ENCODE data around the gene OTULIN.

Gene OTULIN

DNA sequence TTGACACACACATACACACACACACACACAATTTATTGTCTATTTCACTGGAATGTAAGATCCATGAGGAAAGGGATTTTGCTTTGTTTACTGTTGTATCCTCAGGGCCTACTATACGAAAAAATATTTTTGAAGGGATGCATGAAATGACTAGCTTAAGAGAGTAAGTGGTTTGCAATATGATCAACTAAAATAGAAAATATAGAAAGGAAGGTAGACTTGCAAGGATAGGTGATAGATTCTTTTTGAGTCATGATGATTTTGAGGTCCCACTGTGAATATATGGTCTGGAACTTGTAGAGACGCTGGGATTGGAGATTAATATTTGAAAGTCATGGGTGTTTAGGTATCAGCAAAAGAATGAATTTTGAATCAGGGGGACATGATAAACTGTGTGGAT is 28.9 kb upstream of the OTULIN start:
- TF ChIP-seq, protein P1, sequence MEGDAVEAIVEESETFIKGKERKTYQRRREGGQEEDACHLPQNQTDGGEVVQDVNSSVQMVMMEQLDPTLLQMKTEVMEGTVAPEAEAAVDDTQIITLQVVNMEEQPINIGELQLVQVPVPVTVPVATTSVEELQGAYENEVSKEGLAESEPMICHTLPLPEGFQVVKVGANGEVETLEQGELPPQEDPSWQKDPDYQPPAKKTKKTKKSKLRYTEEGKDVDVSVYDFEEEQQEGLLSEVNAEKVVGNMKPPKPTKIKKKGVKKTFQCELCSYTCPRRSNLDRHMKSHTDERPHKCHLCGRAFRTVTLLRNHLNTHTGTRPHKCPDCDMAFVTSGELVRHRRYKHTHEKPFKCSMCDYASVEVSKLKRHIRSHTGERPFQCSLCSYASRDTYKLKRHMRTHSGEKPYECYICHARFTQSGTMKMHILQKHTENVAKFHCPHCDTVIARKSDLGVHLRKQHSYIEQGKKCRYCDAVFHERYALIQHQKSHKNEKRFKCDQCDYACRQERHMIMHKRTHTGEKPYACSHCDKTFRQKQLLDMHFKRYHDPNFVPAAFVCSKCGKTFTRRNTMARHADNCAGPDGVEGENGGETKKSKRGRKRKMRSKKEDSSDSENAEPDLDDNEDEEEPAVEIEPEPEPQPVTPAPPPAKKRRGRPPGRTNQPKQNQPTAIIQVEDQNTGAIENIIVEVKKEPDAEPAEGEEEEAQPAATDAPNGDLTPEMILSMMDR (IDR thresholded peaks at IDR 0.05; ENCODE audit: low read depth, low read length) = no peak
- no peak overlapping the region for H3K27ac ChIP-seq
- no peaks in the 10 kb centered on the region for H3K9me3 ChIP-seq (ENCODE audit: severe bottlenecking)
- DNase-seq = no peak
- no peaks in the 10 kb centered on the region for H3K27me3 ChIP-seq (ENCODE audit: insufficient read depth, low read depth, severe bottlenecking)
- H3K4me3 ChIP-seq (ENCODE audit: low read depth, low read length) = no peak overlapping the region
- no peaks in the 10 kb centered on the region for H3K36me3 ChIP-seq

DNA sequence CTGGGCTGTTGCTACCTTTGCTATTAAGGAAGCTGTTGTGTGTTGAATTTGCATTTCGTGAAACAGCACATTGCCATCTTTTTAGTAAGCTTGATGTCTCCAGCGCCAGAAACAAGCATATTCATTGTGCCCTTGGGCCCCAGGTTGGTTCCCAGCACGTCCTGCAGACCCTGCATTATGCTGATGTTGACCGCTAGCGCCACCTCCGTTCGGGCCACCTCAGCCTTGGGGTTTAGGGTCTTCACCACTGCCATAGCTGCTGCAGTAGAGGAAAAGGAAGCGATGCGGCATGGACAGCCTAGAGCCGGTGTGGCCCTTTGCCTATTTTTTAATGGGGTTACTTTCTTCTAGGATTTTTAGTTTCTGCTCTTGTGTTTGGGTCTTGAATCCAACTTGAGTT is 23.8 kb upstream of the OTULIN start:
- TF ChIP-seq, protein P1 (IDR thresholded peaks at IDR 0.05; ENCODE audit: low read depth, low read length) = no peak; the same call in 1 of the 2 replicates
- no peaks in the 10 kb centered on the region for H3K27me3 ChIP-seq (ENCODE audit: insufficient read depth, low read depth, severe bottlenecking)
- H3K4me3 ChIP-seq (ENCODE audit: low read depth, low read length) = no peak overlapping the region
- no peaks in the 10 kb centered on the region for H3K9me3 ChIP-seq (ENCODE audit: severe bottlenecking)
- H3K27ac ChIP-seq = no peak overlapping the region
- no peak for DNase-seq
- no peaks in the 10 kb centered on the region for H3K36me3 ChIP-seq

DNA sequence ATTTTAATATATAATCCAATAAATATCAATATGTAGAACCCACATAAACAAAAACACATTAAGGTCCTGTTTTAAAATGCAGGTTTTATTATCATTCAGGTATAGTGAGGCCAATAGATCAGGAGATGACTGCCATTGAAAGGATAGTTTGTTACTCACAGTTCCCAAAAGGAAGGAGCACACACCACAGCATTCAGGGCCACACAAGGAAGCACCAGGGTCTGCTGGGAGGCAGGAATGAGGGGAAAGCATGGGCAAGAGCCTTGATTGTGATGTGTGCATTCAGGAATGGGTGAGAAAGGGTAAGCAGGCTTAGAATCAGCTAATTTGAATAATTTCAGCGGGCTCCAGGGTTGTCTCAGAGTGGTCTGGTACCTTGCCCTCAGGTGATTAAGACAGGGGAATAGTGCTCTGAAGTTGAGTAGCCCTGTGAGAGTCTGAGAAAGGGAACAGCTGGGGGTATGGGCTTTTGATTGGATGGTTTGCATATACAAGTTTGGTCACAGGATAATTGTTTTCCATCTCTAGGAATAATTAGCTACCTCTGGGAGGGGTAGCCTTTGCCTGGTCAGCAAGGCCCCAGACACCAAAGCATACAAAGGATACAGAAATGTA is 19.8 kb upstream of the OTULIN start:
- no peaks in the 10 kb centered on the region for H3K9me3 ChIP-seq (ENCODE audit: severe bottlenecking)
- H3K4me3 ChIP-seq (ENCODE audit: low read depth, low read length) = no peak overlapping the region
- H3K36me3 ChIP-seq = no peaks in the 10 kb centered on the region
- H3K27ac ChIP-seq = no peak overlapping the region
- DNase-seq = no peak
- TF ChIP-seq, protein P1 (IDR thresholded peaks at IDR 0.05; ENCODE audit: low read depth, low read length) = no peak
- H3K27me3 ChIP-seq (ENCODE audit: insufficient read depth, low read depth, severe bottlenecking) = no peaks in the 10 kb centered on the region

DNA sequence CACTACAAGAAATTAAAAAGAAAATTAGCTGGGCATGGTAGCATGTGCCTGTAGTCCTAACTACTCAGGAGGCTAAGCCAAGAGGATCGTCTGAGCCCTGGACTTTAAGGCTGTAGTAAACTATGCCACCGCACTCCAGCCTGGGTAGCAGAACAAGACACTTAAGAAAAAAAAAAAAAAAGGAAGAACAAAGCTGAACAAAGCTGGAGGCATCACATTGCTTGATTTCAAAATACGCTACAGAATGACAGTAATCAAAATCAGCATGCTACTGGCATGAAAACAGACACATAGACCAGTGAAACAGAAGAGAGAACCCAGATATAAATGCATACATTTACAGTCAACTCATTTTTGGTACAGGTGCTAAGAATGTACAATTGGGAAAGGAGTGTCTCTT is 14.5 kb upstream of the OTULIN start:
- Histone ChIP-seq H3K9me3 (ENCODE audit: severe bottlenecking) (no peaks in the 10 kb centered on the region), H3K4me3 (ENCODE audit: low read depth, low read length) (no peak overlapping the region), H3K27me3 (ENCODE audit: insufficient read depth, low read depth, severe bottlenecking) (no peaks in the 10 kb centered on the region), H3K36me3 (no peaks in the 10 kb centered on the region), H3K27ac (no peak overlapping the region)
- TF ChIP-seq, protein P1 (IDR thresholded peaks at IDR 0.05; ENCODE audit: low read depth, low read length) = no peak
- no peak for DNase-seq

DNA sequence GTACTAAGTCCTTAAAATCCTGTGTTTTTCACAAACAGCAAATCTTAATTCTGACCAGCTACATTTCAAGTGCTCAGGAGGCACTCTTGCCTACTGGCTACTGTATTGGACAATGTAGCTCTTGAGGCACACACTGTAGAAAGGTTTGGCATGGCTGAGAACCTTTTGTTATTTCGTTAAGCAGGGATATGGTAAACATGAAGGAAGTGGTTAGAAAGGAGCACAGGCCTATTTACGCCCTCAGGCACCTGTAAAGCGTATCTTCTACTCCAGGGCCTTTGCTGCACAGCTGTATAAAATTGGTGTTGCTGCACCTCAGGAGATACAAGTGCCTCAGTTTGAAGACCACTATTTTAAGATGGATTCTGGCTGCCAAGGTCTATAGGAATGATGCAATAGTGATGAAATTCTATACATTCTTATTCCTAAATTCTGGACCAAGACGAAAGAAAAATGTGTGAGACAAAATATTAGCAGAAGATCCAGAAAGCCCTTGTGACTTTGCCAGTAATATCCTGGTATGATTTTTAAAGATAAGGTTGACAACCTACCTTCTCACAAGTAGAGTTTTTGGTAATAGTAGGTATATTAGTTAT is 9.3 kb upstream of the OTULIN start:
- Histone ChIP-seq H3K36me3 (no peaks in the 10 kb centered on the region), H3K9me3 (ENCODE audit: severe bottlenecking) (no peaks in the 10 kb centered on the region), H3K27me3 (ENCODE audit: insufficient read depth, low read depth, severe bottlenecking) (no peaks in the 10 kb centered on the region), H3K4me3 (ENCODE audit: low read depth, low read length) (no peak overlapping the region), H3K27ac (no peak overlapping the region)
- TF ChIP-seq, protein P1 (IDR thresholded peaks at IDR 0.05; ENCODE audit: low read depth, low read length) = no peak
- no peak for DNase-seq

DNA sequence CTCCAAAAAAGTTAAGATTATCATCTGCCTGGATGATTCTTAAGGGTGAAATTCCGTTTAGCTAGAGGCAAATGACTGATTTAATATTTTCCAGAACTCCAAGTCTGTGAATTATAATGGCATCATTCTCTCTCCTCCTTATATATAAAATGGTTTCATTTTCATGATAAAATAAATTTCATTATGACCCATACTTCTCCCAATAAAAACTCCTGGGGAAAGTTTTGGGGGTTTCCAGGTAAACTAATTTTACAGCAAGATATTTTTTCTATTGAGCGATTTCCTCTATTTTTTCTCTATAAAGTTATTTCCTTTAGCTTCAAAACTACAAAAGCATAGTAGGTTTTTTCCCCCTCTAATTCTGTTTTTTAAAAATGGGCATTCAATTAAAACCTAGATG is 7.6 kb upstream of the OTULIN start:
- no peaks in the 10 kb centered on the region for H3K27me3 ChIP-seq (ENCODE audit: insufficient read depth, low read depth, severe bottlenecking)

More for the DNA sequence above, 7.6 kb upstream of the OTULIN start:
- Histone ChIP-seq H3K27ac (no peak overlapping the region), H3K36me3 (no peaks in the 10 kb centered on the region), H3K9me3 (ENCODE audit: severe bottlenecking) (no peaks in the 10 kb centered on the region), H3K4me3 (ENCODE audit: low read depth, low read length) (no peak overlapping the region)
- TF ChIP-seq, protein P1 (IDR thresholded peaks at IDR 0.05; ENCODE audit: low read depth, low read length) = no peak
- DNase-seq = no peak

All from WERI-Rb-1 (cell line).